GM18867 (cell line): ENCODE data around the gene KLHL9.
"Not testable (repeated sequence)": the region's sequence is repeated elsewhere in the genome, so short reads cannot be mapped to it uniquely, and the experiment has no call there.

Experiments
- ATAC-seq: cut with Tn5 transposase; IDR thresholded peaks from one replicate; pipeline ENCODE4 v1.9.1; 2021; ENCODE audit warnings: mild to moderate bottlenecking, moderate library complexity; ENCODE audit not compliant: unreplicated experiment

KLHL9 gene

GRCh38 chr9:21334701-21335632 lies at the start of gene KLHL9:
Gene KLHL9, minus strand, starts transcription at chr9:21335404. Its CDS starts 545 bp downstream, at chr9:21334859.
- ATAC-seq, result peak; percentile 89

- ATAC-seq, result no peak
These were observed 48.4 kb upstream of the KLHL9 start for GRCh38 chr9:21383627-21384026.

- peak; percentile 98 for ATAC-seq
These were observed 46.5 kb upstream of the KLHL9 start for GRCh38 chr9:21381448-21382339.

GRCh38 chr9:21371467-21371866 lies 36.3 kb upstream of the KLHL9 start:
- not testable (repeated sequence) for ATAC-seq

GRCh38 chr9:21367957-21368356 lies 32.8 kb upstream of the KLHL9 start, which contains the start of gene IFNA13:
Gene IFNA13, minus strand, starts transcription at chr9:21368057. Its CDS starts 47 bp downstream, at chr9:21368010.
- ATAC-seq, result no peak

- ATAC-seq, result peak; percentile 80
These were observed 32.0 kb upstream of the KLHL9 start for GRCh38 chr9:21367169-21367568.

- no peak for ATAC-seq
These were observed 27.1 kb upstream of the KLHL9 start for GRCh38 chr9:21362287-21362686.

- ATAC-seq, result peak; percentile 95
These were observed 22.6 kb upstream of the KLHL9 start for GRCh38 chr9:21357479-21358460.

- no peak for ATAC-seq
These were observed 15.6 kb upstream of the KLHL9 start, which contains the start of gene IFNA6 for GRCh38 chr9:21350787-21351186. Gene IFNA6, minus strand, starts transcription at chr9:21350887. Its CDS starts 0 bp downstream, at chr9:21350887.

GRCh38 chr9:21348430-21348970 lies 13.3 kb upstream of the KLHL9 start:
- no peak for ATAC-seq

- ATAC-seq, result peak; percentile 70
These were observed 5.5 kb upstream of the KLHL9 start for GRCh38 chr9:21340735-21341134.

GRCh38 chr9:21336457-21336856 lies 1.3 kb upstream of the KLHL9 start:
- no peak for ATAC-seq

- ATAC-seq, result no peak
These were observed 2.0 kb downstream of the KLHL9 start for GRCh38 chr9:21333226-21333625.

- ATAC-seq, result no peak
These were observed 3.4 kb downstream of the KLHL9 start for GRCh38 chr9:21331676-21332402.

- ATAC-seq, result peak; percentile 79
These were observed 8.6 kb downstream of the KLHL9 start for GRCh38 chr9:21326526-21327139.

GRCh38 chr9:21324047-21324446 lies 11.2 kb downstream of the KLHL9 start:
- no peak for ATAC-seq

- ATAC-seq, result no peak
These were observed 12.2 kb downstream of the KLHL9 start for GRCh38 chr9:21322911-21323461.

GRCh38 chr9:21320465-21320864 lies 14.7 kb downstream of the KLHL9 start:
- no peak for ATAC-seq
